Activated CD8-positive, alpha-beta memory T cell treated with anti-CD3 and anti-CD28 coated beads, Interleukin-2, amount 50 U/mL, for 1 hour (primary cell): ENCODE data around the gene TCF7L1.
"Not testable (repeated sequence)": the region's sequence is repeated elsewhere in the genome, so short reads cannot be mapped to it uniquely, and the experiment has no call there.

Experiments
- DNase-seq: peaks from one replicate; pipeline ENCODE4 v3.0.0-alpha.2; 2020; ENCODE audit errors: extremely low read depth

TCF7L1 gene

DNA sequence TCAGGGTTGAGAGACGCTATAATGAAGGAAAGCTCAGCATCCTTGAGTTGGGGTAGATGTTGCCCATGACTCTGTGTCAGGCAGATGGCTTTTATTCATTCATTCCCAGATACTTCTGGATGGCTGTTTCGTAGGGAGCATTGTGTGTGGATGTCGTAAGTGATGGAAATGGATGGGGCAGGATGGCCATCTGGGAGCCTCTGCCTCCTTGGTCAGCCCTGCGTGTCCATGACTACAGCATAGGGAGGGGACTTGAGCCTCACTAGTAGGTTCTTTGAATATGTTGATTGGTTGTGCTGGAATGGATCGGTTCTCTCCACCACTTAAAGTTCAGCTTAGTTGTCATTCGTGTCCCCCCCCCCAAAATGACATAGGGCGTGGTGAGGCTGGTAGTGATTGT, 149.7 kb downstream of the TCF7L1 start:
- no peak for DNase-seq

DNA sequence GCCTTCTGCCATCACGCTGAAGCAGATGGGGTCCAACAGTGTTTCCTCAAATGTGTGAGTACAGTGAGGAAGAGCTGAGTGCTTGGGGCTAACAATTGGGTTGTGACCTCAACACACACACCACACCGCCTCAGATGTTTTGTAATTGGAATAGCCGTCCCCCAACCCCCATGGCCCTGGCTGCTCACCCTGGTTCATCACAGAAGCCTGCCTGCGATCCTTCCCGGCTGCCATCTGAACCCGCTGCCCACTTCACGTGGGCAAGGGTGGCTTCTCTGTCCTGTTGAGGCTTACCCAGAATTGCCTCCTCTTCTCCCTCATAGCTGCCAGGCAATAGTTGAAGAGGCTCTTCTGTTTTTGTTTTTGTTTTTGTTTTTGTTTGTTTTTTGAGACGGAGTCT, 150.4 kb downstream of the TCF7L1 start:
- no peak for DNase-seq

DNA sequence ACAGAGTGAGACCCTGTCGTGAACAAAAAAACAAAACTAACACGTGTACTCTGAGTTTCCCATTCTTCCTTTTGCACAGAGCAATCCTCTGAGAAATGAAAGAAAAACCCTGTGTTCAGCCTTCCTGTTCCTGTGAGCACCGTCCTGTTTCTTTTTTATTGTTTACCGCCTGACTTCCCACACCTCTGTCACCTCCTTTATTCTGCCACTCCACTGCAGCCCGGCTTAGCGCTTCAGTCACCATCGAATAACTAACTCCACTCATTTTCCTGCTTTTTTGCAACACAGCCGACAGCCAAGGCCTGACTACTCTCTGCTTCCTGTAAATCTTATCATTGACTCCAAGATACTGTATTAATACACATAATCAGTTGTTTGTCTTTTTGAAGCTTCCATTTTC, 153.7 kb downstream of the TCF7L1 start:
- DNase-seq, result no peak

DNA sequence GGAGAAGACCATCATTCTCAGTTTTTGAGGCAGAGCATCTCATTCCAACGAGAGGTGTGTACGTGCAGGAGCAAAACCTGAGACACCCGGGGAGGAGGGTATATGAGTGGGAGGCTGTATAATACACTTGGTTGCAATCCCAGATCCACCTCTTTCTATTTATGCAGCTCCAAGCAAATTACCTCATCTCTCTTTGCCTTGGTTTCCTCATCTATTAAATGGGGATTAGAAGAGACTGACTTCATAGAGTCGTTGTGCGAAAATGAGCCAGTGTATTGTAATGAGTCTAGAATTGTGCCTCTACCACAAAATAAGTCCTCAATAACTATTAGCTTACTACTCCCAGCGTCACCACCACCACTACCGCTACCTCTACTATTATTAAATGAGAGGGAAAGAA, 154.5 kb downstream of the TCF7L1 start:
- DNase-seq, result no peak

DNA sequence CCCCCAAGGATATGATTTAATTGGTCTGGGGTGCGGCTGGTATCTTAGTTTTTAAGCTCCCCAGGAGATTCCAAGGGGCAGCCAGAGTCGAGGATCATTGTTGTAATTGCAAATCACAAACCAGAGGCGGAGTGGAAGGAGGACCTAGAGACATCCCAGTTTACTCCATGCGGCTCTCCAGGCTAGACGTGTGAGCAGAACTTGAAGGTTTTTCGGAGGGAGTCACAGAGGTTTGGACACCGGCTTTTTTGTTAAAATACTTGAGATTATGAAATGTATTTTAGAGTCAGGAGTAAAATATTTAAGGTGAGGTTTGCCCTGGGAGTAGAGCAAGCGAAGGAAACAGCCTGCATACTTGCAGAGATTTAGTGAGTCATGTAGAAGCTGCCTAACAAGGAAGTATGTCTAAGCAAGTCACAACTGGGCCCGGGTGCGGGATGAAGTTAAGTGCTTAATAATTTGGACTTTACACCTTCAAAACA, 155.1 kb downstream of the TCF7L1 start:
- no peak for DNase-seq

DNA sequence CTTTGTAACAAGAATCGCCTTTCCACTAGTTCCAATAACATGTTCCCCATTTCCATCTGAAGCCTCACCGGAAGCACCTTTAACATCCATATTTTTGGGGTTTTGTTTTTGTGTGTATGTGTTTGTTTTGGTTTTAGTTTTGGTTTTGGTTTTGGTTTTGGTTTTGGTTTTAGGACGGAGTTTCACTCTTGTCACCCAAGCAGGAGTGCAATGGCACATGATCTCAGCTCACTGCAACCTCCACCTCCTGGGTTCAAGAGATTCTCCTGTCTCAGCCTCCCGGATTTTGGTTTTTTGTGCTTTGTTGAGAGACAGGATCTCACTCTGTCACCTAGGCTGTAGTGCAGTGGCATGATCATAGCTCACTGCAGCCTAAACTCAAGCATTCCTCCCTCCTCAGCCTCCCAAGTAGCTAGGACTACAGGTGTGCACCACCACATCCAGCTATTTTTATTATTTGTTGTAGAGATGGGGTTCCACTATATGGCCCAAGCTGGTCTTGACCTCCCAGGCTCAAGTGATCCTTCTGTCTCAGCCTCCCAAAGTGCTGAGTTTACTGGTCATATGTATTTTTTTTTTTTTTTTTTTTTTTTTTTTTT, 158.3 kb downstream of the TCF7L1 start:
- no peak for DNase-seq

DNA sequence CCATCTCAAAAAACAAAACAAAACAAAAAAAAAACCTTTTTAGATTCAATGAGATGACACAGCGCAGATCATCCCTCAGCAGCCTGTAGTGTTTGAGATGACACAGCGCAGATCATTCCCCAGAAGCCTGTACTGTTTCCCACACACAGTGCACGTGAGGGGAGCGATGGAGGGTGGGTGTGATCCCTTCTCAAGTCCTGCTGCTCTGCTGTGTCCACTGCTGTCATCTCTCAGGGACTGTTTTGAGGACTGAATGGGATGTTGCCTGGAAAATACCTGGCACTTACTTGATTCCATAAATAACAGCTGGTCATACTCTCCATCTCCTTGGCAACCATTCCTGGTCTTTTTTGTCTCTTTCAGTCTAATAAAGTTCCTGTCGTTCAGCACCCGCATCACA, 168.9 kb downstream of the TCF7L1 start:
- DNase-seq, result no peak

DNA sequence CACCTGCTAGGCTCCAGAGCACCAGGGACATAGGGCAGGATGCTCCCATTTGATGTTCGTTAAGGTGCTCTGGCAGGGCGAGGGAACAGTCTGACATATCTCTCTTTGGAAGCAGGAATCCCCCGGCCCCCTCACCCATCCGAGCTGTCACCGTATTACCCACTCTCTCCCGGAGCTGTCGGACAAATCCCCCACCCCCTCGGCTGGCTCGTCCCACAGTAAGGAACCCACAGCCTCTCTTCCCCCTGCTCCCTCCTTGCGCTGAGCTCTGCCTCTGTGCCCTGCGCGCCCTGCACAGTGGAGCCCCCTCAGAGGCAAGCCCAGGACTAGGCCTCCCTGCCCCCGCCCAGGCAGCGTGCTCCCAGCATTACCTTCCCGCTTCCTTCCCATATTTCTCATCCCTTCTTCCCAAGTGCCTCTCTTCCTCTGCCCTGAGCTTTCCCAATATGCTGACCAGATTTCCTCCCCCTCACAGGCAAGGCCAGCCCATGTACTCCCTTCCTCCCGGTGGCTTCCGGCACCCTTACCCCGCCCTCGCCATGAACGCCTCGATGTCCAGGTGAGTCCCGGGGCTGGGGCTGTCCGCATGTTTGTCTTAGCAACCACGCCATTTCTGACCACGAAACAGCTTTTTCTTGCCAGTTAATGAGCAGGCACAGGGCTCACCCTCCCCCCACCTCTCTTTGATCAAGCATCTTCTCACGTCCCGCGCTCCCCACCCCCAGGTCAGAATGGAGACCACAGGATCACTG, 170.8 kb downstream of the TCF7L1 start:
- DNase-seq, result no peak

DNA sequence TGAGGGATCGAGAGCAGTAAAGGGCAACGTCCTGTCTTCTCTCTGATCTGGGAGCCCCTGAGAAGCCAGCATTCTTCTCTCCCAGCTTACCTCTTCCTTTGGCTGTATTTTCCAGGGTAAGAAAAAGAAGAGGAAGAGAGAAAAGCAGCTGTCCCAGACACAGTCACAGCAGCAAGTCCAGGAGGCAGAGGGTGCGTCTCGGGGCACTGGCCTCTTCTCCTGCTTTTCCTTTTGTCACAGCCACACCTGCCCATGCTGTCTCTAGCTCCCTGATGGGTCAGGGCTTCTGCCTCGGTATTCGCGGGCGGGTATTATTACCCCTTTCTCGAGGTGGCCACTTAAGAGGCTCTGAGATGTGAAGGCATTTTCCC, 174.3 kb downstream of the TCF7L1 start:
- DNase-seq, result no peak

DNA sequence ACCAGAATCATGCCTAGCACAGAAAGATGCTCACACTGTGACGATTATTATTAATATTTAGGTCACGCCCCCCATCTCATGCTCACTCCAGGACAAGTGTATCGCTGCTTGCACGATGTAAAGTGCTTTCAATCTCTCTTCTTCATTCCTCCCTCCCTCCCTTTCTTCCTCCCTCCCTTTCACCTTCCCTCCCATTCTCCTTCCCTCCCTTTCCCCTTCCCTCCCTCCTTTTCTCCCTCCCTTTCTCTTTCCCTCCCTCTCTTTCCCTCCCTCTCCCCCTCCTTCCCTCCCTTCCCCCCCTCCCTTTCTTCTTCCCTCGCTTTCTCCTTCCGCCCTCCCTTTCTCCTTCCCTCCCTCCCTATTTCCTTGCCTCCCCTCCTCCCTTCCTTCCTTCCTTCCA, 175.0 kb downstream of the TCF7L1 start:
- DNase-seq, result no peak

DNA sequence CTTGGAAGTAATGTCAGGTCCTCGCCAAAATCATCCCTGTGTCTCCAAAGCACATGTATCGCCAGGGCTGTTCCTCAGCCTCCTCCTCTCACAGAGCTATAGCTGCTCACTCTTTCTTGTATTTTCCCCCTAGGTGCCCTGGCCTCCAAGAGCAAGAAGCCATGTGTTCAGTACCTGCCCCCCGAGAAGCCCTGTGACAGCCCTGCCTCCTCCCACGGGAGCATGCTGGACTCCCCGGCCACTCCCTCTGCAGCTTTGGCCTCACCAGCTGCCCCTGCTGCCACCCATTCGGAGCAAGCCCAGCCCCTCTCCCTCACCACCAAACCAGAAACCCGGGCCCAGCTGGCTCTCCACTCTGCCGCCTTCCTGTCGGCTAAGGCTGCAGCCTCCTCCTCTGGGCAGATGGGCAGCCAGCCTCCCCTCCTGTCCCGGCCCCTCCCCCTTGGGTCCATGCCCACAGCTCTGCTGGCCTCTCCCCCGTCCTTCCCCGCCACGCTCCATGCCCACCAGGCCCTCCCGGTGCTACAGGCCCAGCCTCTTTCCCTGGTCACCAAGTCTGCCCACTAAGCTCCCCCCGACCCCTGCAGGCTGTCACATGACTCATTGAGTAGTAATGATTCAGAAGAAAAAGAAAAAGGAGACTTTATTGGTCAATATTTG, 175.8 kb downstream of the TCF7L1 start:
- DNase-seq, result no peak

DNA sequence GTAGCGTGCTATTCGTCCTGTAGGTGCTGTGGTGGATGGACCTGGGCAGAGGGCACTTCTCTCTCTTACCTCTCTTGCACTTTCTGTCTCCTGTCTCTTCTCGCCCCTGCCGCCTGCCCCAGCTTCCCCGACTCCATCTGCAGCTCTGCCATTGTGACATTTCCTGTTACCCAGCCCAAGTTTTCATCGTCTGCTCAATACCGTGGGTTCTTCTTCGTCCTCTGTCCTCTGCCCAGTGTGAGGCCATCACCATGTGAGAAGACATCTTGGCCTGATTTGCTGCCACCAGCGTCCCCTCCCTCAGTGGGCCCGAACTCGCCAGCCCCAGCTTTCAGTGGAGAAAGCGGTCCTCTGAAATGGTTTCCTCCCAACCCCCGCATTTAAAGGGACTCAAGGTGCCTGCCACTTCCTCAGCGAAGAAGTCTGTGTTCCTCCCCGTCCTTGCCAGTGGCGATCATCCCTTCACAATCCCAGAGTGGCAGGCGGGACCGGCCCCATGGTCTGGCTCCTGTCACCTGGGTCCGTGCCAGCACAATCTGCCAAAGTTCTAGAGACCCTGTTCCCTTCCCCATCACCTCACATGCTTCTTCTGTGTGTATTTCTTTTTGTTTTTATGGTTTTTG, 176.6 kb downstream of the TCF7L1 start:
- no peak for DNase-seq

DNA sequence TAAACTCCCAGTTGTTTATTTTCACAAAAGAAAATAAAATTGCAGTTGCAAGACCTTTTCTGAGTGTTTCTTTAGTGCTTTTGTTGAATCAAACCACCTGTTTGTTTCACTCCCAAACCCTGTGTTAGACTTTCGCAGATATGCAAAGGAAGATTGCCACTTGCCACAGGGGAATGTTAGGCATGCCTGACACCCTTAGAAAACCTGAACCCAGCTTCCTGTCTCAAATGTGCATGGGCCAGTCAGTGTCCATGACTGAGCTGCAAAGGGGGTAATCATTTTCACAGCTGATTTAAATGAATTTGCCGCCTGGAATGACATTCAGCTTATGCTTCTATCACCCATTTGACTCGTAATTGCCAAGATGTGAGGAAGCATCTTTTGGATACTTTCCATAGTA, 177.1 kb downstream of the TCF7L1 start:
- DNase-seq, result no peak

DNA sequence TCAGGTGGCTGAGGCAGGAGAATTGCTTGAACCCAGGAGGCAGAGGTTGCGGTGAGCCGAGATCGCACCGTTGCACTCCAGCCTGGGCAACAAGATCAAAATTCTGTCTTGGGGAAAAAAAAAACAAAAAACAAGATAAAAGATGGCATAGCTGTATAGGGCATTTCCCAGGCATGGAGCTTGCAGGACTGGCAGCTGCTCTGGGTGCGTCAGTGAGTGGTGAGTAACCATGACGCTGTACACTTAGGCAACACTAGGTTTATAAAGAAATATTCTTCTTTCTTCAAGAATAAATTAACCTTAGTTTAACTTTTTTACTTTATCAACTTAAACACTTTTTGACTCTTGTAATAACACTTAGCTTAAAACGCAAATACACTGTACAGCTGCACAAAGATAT, 179.2 kb downstream of the TCF7L1 start:
- no peak for DNase-seq

DNA sequence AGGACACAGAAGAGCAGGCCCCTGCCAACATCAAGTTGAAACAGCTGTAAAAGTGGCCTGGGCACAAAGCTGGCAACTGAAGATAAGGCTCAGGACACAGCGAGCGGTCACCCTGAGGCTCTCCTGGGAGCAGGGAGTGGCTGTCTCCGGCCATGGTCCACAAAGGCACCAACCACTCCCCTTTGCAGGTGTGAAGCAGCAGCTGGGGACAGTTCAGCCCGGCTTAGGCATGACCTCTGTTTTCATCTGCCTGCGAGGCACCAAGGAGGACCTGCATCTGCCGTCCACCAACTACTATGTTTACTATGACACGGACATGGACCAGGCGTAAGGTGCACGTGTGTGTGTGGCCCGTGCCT, 181.7 kb downstream of the TCF7L1 start:
- DNase-seq, result no peak

DNA sequence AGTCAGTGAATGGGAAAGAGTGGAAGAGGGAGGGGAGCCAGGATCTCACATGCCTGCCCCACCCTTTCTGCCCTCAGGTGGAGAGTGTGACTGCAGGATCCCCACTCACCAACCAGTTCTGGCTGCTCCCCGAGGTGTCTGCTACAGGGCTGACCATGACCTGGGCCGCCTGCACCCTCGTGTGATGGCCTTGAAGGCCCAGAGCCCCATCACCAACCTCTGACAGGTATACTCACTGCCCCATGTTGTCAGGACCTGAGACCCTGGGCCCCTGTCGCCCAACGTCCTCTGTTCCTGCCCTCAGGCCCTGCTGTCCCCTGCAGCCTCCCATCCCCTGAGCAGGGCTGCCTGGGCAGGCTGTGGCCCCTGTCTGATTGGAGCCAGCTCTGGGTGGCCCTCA, 182.7 kb downstream of the TCF7L1 start:
- not testable (repeated sequence) for DNase-seq

DNA sequence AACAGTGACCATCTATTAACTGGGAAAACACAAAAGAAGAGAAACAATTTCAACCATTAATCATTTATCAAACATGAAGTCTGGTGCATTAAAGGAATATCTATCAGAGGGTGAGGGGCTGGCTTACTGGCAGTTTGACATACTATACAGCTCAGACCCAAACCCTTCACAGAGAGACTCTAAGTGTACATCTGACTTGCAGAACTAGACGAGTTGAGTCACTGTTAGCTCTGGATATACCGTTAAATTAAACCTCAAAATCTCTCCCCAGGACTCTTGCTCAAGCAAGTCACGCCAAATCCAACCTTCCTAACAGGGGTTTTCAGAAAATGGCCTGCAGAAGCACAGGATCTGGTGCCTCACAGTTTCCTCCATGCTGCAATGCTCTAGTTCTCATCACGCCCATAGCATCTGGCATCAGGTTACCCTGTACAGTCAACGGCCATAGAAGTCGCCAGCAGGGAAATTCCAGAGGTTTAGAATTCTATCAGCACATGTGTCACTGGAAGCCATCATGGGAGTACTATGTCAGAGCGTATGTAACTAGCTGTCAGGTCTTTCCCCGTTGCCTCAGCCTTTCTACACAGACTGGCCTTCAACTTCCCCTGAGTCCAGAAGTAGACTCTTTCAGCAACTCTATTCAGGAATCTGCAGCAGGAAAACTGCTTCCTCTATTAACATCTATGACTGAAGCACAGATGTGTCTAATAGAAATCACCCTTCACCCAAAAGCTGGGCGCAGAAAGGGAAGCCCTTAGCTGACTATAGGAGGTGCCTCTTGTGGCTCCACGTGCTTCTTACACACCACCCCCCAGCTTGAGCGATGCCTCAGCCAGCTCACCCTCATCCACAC, 185.3 kb downstream of the TCF7L1 start:
- DNase-seq, result no peak

DNA sequence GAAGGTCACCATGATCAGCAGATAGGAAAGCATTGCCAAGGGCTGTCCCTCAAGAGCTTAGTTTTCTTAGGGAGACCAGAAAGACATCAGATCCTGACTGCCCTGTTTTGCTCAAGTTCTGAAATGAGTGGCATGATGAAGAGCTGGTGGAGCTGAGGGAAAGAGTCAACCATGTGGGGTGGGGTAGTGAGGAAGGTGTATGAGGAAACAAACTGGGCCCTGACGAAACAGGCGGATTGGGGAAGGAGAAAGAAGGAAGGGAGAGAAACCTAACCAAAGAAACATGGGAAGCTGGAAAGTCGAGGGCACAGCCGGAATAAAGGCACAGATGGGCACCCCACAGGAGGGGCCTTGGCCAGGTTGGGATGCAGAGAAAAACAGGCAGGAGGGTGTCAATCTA, 186.6 kb downstream of the TCF7L1 start:
- DNase-seq, result no peak

DNA sequence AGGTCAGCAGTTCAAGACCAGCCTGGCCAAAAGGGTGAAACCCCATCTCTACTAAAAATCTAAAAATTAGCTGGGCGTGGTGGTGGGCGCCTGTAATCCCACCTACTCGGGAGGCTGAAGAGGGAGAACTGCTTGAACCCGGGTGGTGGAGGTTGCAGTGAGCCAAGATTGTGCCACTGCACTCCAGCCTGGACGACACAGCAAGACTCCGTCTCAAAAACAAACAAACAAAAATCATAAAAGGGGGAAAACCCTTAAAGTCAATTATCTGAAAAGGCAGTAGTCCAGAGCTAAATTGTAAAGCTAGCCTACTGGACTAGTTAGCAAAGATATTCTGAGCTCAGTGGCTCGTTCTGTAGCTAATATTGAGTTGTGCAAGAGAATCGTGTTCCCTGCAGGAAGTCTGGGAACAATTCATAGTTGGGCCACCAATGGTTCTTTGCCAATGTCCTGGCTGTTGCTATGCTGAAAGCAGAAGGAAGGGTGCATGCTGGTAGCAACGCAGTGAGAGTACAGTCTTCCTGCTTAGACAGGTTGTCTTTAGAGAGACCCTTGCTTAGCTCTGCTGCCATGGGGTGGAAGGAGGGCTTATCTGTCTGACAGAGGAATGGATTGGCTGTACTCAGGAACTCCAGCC, 190.3 kb downstream of the TCF7L1 start:
- DNase-seq, result no peak

DNA sequence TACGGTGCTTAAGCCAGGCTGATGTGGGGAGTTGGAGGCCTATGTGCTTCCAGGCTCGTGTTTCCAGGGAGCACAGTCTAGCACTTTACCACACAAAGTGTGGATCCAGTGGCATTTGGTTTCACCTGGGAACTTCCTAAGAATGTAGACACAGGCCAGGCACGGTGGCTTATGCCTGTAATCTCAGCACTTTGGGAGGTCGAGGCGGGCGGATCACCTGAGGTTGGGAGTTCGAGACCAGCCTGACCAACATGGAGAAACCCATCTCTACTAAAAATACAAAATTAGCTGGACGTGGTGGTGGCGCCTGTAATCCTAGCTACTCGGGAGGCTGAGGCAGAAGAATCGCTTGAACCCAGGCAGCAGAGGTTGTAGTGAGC, 190.8 kb downstream of the TCF7L1 start:
- DNase-seq, result not testable (repeated sequence)
